CD14-positive monocyte (primary cell): Measurements from ENCODE around the gene DMPK. TPM values are rescaled to one million over a fixed set of nuclear protein-coding genes. Genes with fewer than 3 reads are reported as not detected.

Experiments used
- DNase-seq, 3 donors: peaks; one replicate each; pipeline ENCODE4 v3.0.0-alpha.2; 2011 to 2022
- H2AFZ ChIP-seq: 2 replicates; pipeline ENCODE4 v1.6.0; 2012; ENCODE audit warnings: mild to moderate bottlenecking, low read depth, low read length, inconsistent platforms; ENCODE audit not compliant: insufficient read depth, poor library complexity, severe bottlenecking
- H3K27ac ChIP-seq, 2 donors: 1 replicate in 1 of 2; 2 replicates in 1 of 2; pipeline ENCODE4 v1.5.1; 2012 to 2013; ENCODE audit warnings: low read length in 2 of 2, control low read depth in 1 of 2, inconsistent platforms in 1 of 2, low read depth in 1 of 2, mild to moderate bottlenecking in 1 of 2
- H3K27me3 ChIP-seq, 2 donors: one replicate each; pipeline versions ENCODE4 v1.6.0 to v1.6.1; 2011 to 2013; ENCODE audit warnings: low read length in 2 of 2; ENCODE audit not compliant: control insufficient read depth in 2 of 2, insufficient read depth in 2 of 2
- H3K36me3 ChIP-seq, 2 donors: replicated peaks in 1 of 2; 1 replicate in 1 of 2; 2 replicates in 1 of 2; pipeline versions ENCODE4 v1.5.1 to v1.6.1; 2012 to 2013; ENCODE audit warnings: low read length in 2 of 2, control low read depth in 1 of 2, inconsistent platforms in 1 of 2, mild to moderate bottlenecking in 1 of 2; ENCODE audit not compliant: insufficient read depth in 2 of 2, control insufficient read depth in 1 of 2
- H3K4me1 ChIP-seq, 2 donors: 1 replicate in 1 of 2; 2 replicates in 1 of 2; pipeline versions ENCODE4 v1.5.1 to v1.6.1; 2012 to 2013; ENCODE audit warnings: low read length in 2 of 2, control low read depth in 1 of 2, inconsistent platforms in 1 of 2, mild to moderate bottlenecking in 1 of 2, moderate library complexity in 1 of 2; ENCODE audit not compliant: insufficient read depth in 2 of 2, control insufficient read depth in 1 of 2
- H3K4me2 ChIP-seq: replicated peaks from 2 replicates; pipeline ENCODE3; 2012; ENCODE audit warnings: low read length, moderate library complexity, mild to moderate bottlenecking; ENCODE audit not compliant: poor library complexity, severe bottlenecking; ENCODE audit errors: extremely low read depth
- H3K4me3 ChIP-seq, 3 experiments: fragments of 200-600 bp in 1 of 3; sonication (generic) in 1 of 3; replicated peaks in 1 of 3; 1 replicate in 2 of 3; 2 replicates in 1 of 3; pipeline ENCODE4 v1.5.1; 2011 to 2013; ENCODE audit warnings: low read length in 3 of 3, mild to moderate bottlenecking in 3 of 3, control low read depth in 2 of 3, low read depth in 2 of 3, inconsistent platforms in 1 of 3, moderate library complexity in 1 of 3
- H3K79me2 ChIP-seq: 2 replicates; pipeline ENCODE4 v1.6.0; 2012; ENCODE audit warnings: mild to moderate bottlenecking, control low read depth, inconsistent platforms, low read length, moderate library complexity; ENCODE audit not compliant: insufficient read depth
- H3K9ac ChIP-seq: 2 replicates; pipeline ENCODE4 v1.6.0; 2017; ENCODE audit warnings: low read length, mild to moderate bottlenecking; ENCODE audit not compliant: insufficient read depth, poor library complexity, severe bottlenecking
- H3K9me3 ChIP-seq, 2 donors: replicated peaks in 1 of 2; 1 replicate in 1 of 2; 2 replicates in 1 of 2; pipeline versions ENCODE4 v1.5.1 to v1.6.1; 2012 to 2013; ENCODE audit warnings: low read length in 2 of 2, control low read depth in 1 of 2; ENCODE audit not compliant: control insufficient read depth in 1 of 2, insufficient read depth in 1 of 2
- H4K20me1 ChIP-seq: 2 replicates; pipeline ENCODE4 v1.6.0; 2012; ENCODE audit warnings: mild to moderate bottlenecking, low read length, control low read depth, moderate library complexity; ENCODE audit not compliant: insufficient read depth
- H3K27ac Mint-ChIP-seq, 7 donors: one replicate each; pipeline ENCODE4 v1.8.0; 2020; ENCODE audit warnings: mild to moderate bottlenecking in 7 of 7, mixed read lengths in 7 of 7, moderate library complexity in 6 of 7, inconsistent platforms in 2 of 7
- H3K27me3 Mint-ChIP-seq, 3 donors: one replicate each; pipeline ENCODE4 v1.8.0; 2021 to 2022; ENCODE audit warnings: low read depth in 3 of 3, mild to moderate bottlenecking in 3 of 3, mixed read lengths in 3 of 3, moderate library complexity in 3 of 3, inconsistent platforms in 1 of 3
- H3K36me3 Mint-ChIP-seq, 2 donors: one replicate each; pipeline ENCODE4 v1.8.0; 2020; ENCODE audit warnings: mixed read lengths in 2 of 2, inconsistent platforms in 1 of 2, mild to moderate bottlenecking in 1 of 2
- H3K4me1 Mint-ChIP-seq: one replicate; pipeline ENCODE4 v1.8.0; 2020; ENCODE audit warnings: mild to moderate bottlenecking, mixed read lengths
- H3K4me3 Mint-ChIP-seq, 2 donors: one replicate each; pipeline ENCODE4 v1.8.0; 2020; ENCODE audit warnings: mild to moderate bottlenecking in 2 of 2, mixed read lengths in 2 of 2, moderate library complexity in 1 of 2
- H3K9me3 Mint-ChIP-seq, 7 donors: one replicate each; pipeline ENCODE4 v1.8.0; 2020 to 2022; ENCODE audit warnings: mixed read lengths in 7 of 7, mild to moderate bottlenecking in 6 of 7, moderate library complexity in 6 of 7, inconsistent platforms in 2 of 7
- CTCF ChIP-seq: fragments of 200-600 bp; IDR thresholded peaks from one replicate; pipeline ENCODE4 v1.8.0; 2022; ENCODE audit warnings: antibody characterized with exemption, mild to moderate bottlenecking
- WGBS: methylation state at CpG from one replicate; pipeline ENCODE4 v1.1.5; 2013; ENCODE audit warnings: missing lambda C conversion rate; ENCODE audit not compliant: insufficient coverage; 5-methylcytosine and 5-hydroxymethylcytosine counted together
- intact Hi-C, 2 donors: fragments of 100-400 bp; cut with micrococcal nuclease; formaldehyde crosslinking; loops; one replicate each; pipeline versions ENCODE4 v1.15.0 to v1.15.1; 2023
- polyA plus RNA-seq, 3 donors: library from polyadenylated mRNA; depleted of rRNA in 1 of 3; unstranded in 2 of 3; stranded (reverse) in 1 of 3; fragments of 300-500 nt in 2 of 3; fragments of >200 nt in 1 of 3; fragmentation: Illumina TruSeq in 2 of 3; gene quantifications; 1 replicate in 2 of 3; 2 replicates in 1 of 3; pipeline ENCODE4 v1.2.3, GENCODE V29; 2012 to 2021

The DMPK gene
- polyA plus RNA-seq, 3 donors = 0.17 to 3.8 TPM; not detected in 1

- Histone ChIP-seq H3K27ac (no peak overlapping the region), H3K4me3 (no peak overlapping the region), H3K9me3 (no peaks in the 10 kb centered on the region), H4K20me1 (peaks cover 15% of the 10 kb centered on the region), H3K4me1 (no peaks in the 10 kb centered on the region), H3K4me2 (no peak overlapping the region), H3K27me3 (no peaks in the 10 kb centered on the region), H2AFZ (no peak overlapping the region), H3K79me2 (no peaks in the 10 kb centered on the region), H3K36me3 (peaks cover 96 to 98% of the 10 kb centered on the region in 2 donors), H3K9ac (no peak overlapping the region)
- Mint-ChIP-seq H3K9me3 (no peaks in the 10 kb centered on the region), H3K27ac (peak overlapping the region in 1 of 7 donors; percentile 46), H3K27me3 (peaks cover 0 to 5% (median 0%) of the 10 kb centered on the region in 3 donors), H3K36me3 (peaks cover 82 to 99% of the 10 kb centered on the region in 2 donors), H3K4me3 (no peak overlapping the region), H3K4me1 (no peaks in the 10 kb centered on the region)
- intact Hi-C loops = no loop called here
- DNase-seq = no peak
- no peak for TF ChIP-seq CTCF
- WGBS = 98% methylated on average over 6 of the region's 8 CpGs
Measured at GRCh38 chr19:45825263-45825605, 42.9 kb upstream of the DMPK start.

- Mint-ChIP-seq H3K4me1 (no peaks in the 10 kb centered on the region), H3K27me3 (peaks cover 0 to 5% (median 0%) of the 10 kb centered on the region in 3 donors), H3K4me3 (no peak overlapping the region), H3K9me3 (no peaks in the 10 kb centered on the region), H3K27ac (no peak overlapping the region), H3K36me3 (peaks cover 82 to 99% of the 10 kb centered on the region in 2 donors)
- intact Hi-C loops = no loop called here
- Histone ChIP-seq H3K4me3 (no peak overlapping the region), H3K27ac (no peak overlapping the region), H2AFZ (no peak overlapping the region), H4K20me1 (peaks cover 19% of the 10 kb centered on the region), H3K27me3 (no peaks in the 10 kb centered on the region), H3K79me2 (no peaks in the 10 kb centered on the region), H3K36me3 (peaks cover 96 to 98% of the 10 kb centered on the region in 2 donors), H3K4me1 (no peaks in the 10 kb centered on the region), H3K4me2 (no peak overlapping the region), H3K9ac (no peak overlapping the region), H3K9me3 (no peaks in the 10 kb centered on the region)
- TF ChIP-seq CTCF = no peak
- WGBS = 96% methylated on average over 21 of the region's 26 CpGs
- DNase-seq = no peak
Measured at GRCh38 chr19:45824531-45825262, 42.4 kb upstream of the DMPK start.
